ENCODE results near the gene SERPINF2. TPM values are rescaled to one million over a fixed set of nuclear protein-coding genes. Genes with fewer than 3 reads are reported as not detected.
"Not testable (repeated sequence)": the region's sequence is repeated elsewhere in the genome, so short reads cannot be mapped to it uniquely, and the experiment has no call there.

The SERPINF2 gene
- total RNA-seq, 1 experiment from 2014 or later = 0.68 TPM

DNA sequence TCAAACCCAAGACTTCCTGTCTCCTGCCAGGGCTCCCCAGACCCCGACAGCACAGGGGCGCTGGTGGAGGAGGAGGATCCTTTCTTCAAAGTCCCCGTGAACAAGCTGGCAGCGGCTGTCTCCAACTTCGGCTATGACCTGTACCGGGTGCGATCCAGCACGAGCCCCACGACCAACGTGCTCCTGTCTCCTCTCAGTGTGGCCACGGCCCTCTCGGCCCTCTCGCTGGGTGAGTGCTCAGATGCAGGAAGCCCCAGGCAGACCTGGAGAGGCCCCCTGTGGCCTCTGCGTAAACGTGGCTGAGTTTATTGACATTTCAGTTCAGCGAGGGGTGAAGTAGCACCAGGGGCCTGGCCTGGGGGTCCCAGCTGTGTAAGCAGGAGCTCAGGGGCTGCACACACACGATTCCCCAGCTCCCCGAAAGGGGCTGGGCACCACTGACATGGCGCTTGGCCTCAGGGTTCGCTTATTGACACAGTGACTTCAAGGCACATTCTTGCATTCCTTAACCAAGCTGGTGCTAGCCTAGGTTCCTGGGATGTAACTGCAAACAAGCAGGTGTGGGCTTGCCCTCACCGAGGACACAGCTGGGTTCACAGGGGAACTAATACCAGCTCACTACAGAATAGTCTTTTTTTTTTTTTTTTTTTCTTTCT, 27.3 kb downstream of the SERPINF2 start:
- H2BK12ac ChIP-seq (ENCODE audit: insufficient read length, low read depth, low read length) = no peak overlapping the region
- H3K9ac ChIP-seq (ENCODE audit: extremely low read depth, insufficient read length, low read length) = no peak overlapping the region
- no peak overlapping the region for H4K5ac ChIP-seq (ENCODE audit: insufficient read length, low read depth, low read length)
- H4K8ac ChIP-seq (replicated peaks; ENCODE audit: insufficient read length, low read depth, low read length) = no peak overlapping the region
- H2AFZ ChIP-seq (ENCODE audit: low read length) = no peak overlapping the region
- H3K4me3 Mint-ChIP-seq = peak overlapping the region in 1 of 2 experiments; percentile 25; a peak in 2 of 5 replicates
- H2BK120ac ChIP-seq (ENCODE audit: low read depth, low read length, poor library complexity, severe bottlenecking) = no peak overlapping the region
- no peaks in the 10 kb centered on the region for H3K23me2 ChIP-seq (ENCODE audit: insufficient read length, low read depth, low read length, poor library complexity, severe bottlenecking)
- peak overlapping the region; percentile 20 for H3K4me2 ChIP-seq (ENCODE audit: insufficient read depth, insufficient read length, low read length)
- H3K23ac ChIP-seq (ENCODE audit: insufficient read length, low read depth, low read length) = no peak overlapping the region
- H2BK20ac ChIP-seq (ENCODE audit: low read depth, low read length, poor library complexity, severe bottlenecking) = no peak overlapping the region
- no peak overlapping the region for H2AK5ac ChIP-seq (ENCODE audit: insufficient read length, low read length)
- H3K36me3 Mint-ChIP-seq (ENCODE audit: insufficient read depth in 1 of 3, low read depth in 3 of 3) = peaks cover 2 to 16% (median 16%) of the 10 kb centered on the region in 3 experiments; a peak in 6 of 7 replicates
- H3K79me1 ChIP-seq (ENCODE audit: insufficient read depth, low read depth, low read length, poor library complexity, severe bottlenecking) = no peaks in the 10 kb centered on the region
- peak overlapping the region; percentile 55 for H3K18ac ChIP-seq (ENCODE audit: insufficient read length, low read depth, low read length)
- no peak overlapping the region for H2BK5ac ChIP-seq (ENCODE audit: insufficient read length, low read length)
- H3K14ac ChIP-seq (ENCODE audit: insufficient read depth, low read length) = peak overlapping the region; percentile 33
- no peak overlapping the region for H3T11ph ChIP-seq (ENCODE audit: low read length)
- H3K4me1 ChIP-seq (ENCODE audit: insufficient read depth, low read length) = no peaks in the 10 kb centered on the region
- H3K27ac Mint-ChIP-seq = peak overlapping the region; percentile 69 to 93 (median 90); a peak in 5 of 7 replicates
- no peak overlapping the region for H3K56ac ChIP-seq (ENCODE audit: insufficient read length, low read depth, low read length)
- H3K27me3 Mint-ChIP-seq (ENCODE audit: low read depth) = peaks cover 2% of the 10 kb centered on the region
- no peaks in the 10 kb centered on the region for H3K9me3 Mint-ChIP-seq
- no peak overlapping the region for H2BK15ac ChIP-seq (ENCODE audit: low read depth, low read length)
- no peak overlapping the region for H4K91ac ChIP-seq (ENCODE audit: insufficient read length, low read depth, low read length)
- peaks cover 10 to 11% of the 10 kb centered on the region in 2 experiments for H3K4me1 Mint-ChIP-seq
- H3K9me3 ChIP-seq (ENCODE audit: control insufficient read depth, low read depth, low read length) = no peaks in the 10 kb centered on the region
- H4K20me1 ChIP-seq (ENCODE audit: control insufficient read depth, insufficient read depth, insufficient read length) = no peaks in the 10 kb centered on the region
- no peak overlapping the region for H3K4ac ChIP-seq (ENCODE audit: low read depth, low read length)
- peak; percentile 88 for DNase-seq
- no peaks in the 10 kb centered on the region for H3K27me3 ChIP-seq (ENCODE audit: insufficient read depth, low read length)
- no peak overlapping the region for H3K27ac ChIP-seq (ENCODE audit: insufficient read length, low read depth, low read length)
- no peaks in the 10 kb centered on the region for H3K79me2 ChIP-seq (ENCODE audit: insufficient read depth, low read length)
- TF ChIP-seq, protein P1, sequence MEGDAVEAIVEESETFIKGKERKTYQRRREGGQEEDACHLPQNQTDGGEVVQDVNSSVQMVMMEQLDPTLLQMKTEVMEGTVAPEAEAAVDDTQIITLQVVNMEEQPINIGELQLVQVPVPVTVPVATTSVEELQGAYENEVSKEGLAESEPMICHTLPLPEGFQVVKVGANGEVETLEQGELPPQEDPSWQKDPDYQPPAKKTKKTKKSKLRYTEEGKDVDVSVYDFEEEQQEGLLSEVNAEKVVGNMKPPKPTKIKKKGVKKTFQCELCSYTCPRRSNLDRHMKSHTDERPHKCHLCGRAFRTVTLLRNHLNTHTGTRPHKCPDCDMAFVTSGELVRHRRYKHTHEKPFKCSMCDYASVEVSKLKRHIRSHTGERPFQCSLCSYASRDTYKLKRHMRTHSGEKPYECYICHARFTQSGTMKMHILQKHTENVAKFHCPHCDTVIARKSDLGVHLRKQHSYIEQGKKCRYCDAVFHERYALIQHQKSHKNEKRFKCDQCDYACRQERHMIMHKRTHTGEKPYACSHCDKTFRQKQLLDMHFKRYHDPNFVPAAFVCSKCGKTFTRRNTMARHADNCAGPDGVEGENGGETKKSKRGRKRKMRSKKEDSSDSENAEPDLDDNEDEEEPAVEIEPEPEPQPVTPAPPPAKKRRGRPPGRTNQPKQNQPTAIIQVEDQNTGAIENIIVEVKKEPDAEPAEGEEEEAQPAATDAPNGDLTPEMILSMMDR (conservative IDR thresholded peaks at IDR 0.05) = no peak
- WGBS (ENCODE audit: extremely low coverage, insufficient read length, low lambda C conversion rate) = no CpG with 5 or more reads among the region's 21 CpGs

DNA sequence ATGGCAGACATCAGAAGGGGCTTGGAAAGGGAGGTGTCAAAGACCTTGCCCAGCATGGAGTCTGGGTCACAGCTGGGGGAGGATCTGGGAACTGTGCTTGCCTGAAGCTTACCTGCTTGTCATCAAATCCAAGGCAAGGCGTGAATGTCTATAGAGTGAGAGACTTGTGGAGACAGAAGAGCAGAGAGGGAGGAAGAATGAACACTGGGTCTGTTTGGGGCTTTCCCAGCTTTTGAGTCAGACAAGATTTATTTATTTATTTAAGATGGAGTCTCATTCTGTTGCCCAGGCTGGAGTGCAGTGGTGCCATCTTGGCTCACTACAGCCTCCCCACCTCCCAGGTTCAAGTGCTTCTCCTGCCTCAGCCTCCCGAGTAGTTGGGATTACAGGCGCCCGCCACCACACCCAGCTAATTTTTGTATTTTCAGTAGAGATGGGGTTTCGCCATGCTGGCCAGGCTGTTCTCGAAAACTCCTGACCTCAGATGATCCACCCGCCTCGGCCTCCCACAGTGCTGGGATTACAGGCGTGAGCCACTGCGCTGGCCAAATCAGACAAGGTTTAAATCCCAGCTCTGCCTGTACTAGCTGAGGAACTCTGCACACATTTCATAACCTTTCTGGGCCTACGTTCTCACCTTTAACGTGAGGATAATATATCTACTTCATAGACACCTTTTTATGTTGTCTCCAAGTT, 30.5 kb downstream of the SERPINF2 start:
- not testable (repeated sequence) for H2BK120ac ChIP-seq (ENCODE audit: low read depth, low read length, poor library complexity, severe bottlenecking); H3K56ac ChIP-seq (ENCODE audit: insufficient read length, low read depth, low read length); H2BK15ac ChIP-seq (ENCODE audit: low read depth, low read length); H4K20me1 ChIP-seq (ENCODE audit: control insufficient read depth, insufficient read depth, insufficient read length); H4K5ac ChIP-seq (ENCODE audit: insufficient read length, low read depth, low read length); H4K8ac ChIP-seq (replicated peaks; ENCODE audit: insufficient read length, low read depth, low read length); H2BK20ac ChIP-seq (ENCODE audit: low read depth, low read length, poor library complexity, severe bottlenecking); H3K4me2 ChIP-seq (ENCODE audit: insufficient read depth, insufficient read length, low read length); H3K23ac ChIP-seq (ENCODE audit: insufficient read length, low read depth, low read length); H2BK12ac ChIP-seq (ENCODE audit: insufficient read length, low read depth, low read length); H3K4me3 Mint-ChIP-seq; H3K27me3 Mint-ChIP-seq (ENCODE audit: low read depth); H3K14ac ChIP-seq (ENCODE audit: insufficient read depth, low read length); H3K4me1 ChIP-seq (ENCODE audit: insufficient read depth, low read length); H3T11ph ChIP-seq (ENCODE audit: low read length); H3K18ac ChIP-seq (ENCODE audit: insufficient read length, low read depth, low read length); H3K4ac ChIP-seq (ENCODE audit: low read depth, low read length); DNase-seq; H2AK5ac ChIP-seq (ENCODE audit: insufficient read length, low read length); H3K23me2 ChIP-seq (ENCODE audit: insufficient read length, low read depth, low read length, poor library complexity, severe bottlenecking); H3K27me3 ChIP-seq (ENCODE audit: insufficient read depth, low read length); H3K9me3 ChIP-seq (ENCODE audit: control insufficient read depth, low read depth, low read length); H3K9ac ChIP-seq (ENCODE audit: extremely low read depth, insufficient read length, low read length); H4K91ac ChIP-seq (ENCODE audit: insufficient read length, low read depth, low read length); H3K9me3 Mint-ChIP-seq; H3K27ac ChIP-seq (ENCODE audit: insufficient read length, low read depth, low read length); H2AFZ ChIP-seq (ENCODE audit: low read length); H3K79me1 ChIP-seq (ENCODE audit: insufficient read depth, low read depth, low read length, poor library complexity, severe bottlenecking); H3K79me2 ChIP-seq (ENCODE audit: insufficient read depth, low read length); H2BK5ac ChIP-seq (ENCODE audit: insufficient read length, low read length)
- WGBS (ENCODE audit: extremely low coverage, insufficient read length, low lambda C conversion rate) = no CpG with 5 or more reads among the region's 12 CpGs
- H3K4me1 Mint-ChIP-seq = peaks cover 10 to 11% of the 10 kb centered on the region in 2 experiments
- peaks cover 8 to 37% (median 33%) of the 10 kb centered on the region in 3 experiments for H3K36me3 Mint-ChIP-seq (ENCODE audit: insufficient read depth in 1 of 3, low read depth in 3 of 3)
- peak overlapping the region in 1 of 3 experiments; percentile 11; a peak in 1 of 7 replicates for H3K27ac Mint-ChIP-seq
